Esophagus squamous epithelium (tissue), 4 donors: ENCODE measurements around the gene UCKL1.

ENCODE experiments used
- POLR2A ChIP-seq, 4 donors: fragments of 450-650 bp; IDR thresholded peaks; one replicate each; pipeline ENCODE4 v1.6.1; 2017; ENCODE audit warnings: antibody characterized with exemption in 4 of 4, mild to moderate bottlenecking in 4 of 4, moderate library complexity in 3 of 4
- TF ChIP-seq, protein P1 (sequence below), 6 experiments: fragments of 450-650 bp in 4 of 6; fragments of 200-600 bp in 2 of 6; sonication (generic) in 2 of 6; IDR thresholded peaks; one replicate each; pipeline ENCODE4 v1.5.1; 2016 to 2019; ENCODE audit warnings: antibody characterized with exemption in 6 of 6, mild to moderate bottlenecking in 4 of 6, moderate library complexity in 4 of 6

DNA sequence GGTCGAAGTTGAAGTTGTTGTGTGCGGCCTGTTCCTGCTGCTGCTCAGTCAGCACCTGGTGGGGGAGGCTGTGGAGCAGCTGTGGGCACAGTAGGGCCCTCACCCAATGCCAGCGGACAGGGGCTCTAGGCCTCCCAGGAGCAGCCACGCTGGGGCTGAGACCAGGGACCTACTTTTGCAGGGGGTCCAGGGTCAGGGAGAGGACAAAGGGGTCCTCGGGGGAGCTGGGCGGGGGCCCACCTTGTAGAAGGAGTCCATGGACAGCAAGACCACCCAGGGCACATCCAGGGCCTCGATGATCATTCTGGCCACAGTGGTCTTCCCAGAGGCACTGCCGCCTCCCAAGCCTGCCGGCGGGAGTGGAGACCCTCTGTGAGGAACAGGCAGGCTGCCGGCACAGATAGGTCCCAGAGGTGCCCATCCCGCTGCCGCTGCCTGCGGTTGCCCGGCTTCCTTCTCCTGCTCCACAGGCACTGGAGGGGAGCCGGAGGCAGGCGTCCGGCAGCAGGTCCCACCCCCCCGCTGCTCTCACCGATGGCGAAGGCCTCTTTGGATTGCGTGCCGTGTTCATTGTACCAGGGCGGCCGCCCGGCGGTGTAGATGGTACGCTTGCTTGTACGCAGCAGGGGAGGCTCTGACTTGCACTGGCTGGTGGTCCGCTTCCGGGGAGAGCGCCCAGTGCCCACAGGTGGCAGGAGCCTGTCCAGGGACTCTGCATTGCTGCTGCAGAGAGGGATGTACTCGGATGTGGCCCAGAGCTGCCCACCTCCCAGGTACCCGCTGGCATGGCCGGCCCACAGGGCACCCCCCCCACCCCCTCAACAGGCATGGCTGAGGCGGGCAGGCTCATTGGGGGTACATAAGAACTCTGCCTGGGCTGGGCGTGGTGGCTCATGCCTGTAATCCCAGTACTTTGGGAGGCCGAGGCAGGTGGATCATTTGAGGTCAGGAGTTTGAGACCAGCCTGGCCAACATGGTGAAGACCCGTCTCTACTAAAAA lies 10.0 kb downstream of the UCKL1 start:
- TF ChIP-seq, protein P1, sequence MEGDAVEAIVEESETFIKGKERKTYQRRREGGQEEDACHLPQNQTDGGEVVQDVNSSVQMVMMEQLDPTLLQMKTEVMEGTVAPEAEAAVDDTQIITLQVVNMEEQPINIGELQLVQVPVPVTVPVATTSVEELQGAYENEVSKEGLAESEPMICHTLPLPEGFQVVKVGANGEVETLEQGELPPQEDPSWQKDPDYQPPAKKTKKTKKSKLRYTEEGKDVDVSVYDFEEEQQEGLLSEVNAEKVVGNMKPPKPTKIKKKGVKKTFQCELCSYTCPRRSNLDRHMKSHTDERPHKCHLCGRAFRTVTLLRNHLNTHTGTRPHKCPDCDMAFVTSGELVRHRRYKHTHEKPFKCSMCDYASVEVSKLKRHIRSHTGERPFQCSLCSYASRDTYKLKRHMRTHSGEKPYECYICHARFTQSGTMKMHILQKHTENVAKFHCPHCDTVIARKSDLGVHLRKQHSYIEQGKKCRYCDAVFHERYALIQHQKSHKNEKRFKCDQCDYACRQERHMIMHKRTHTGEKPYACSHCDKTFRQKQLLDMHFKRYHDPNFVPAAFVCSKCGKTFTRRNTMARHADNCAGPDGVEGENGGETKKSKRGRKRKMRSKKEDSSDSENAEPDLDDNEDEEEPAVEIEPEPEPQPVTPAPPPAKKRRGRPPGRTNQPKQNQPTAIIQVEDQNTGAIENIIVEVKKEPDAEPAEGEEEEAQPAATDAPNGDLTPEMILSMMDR (IDR thresholded peaks at IDR 0.05): no peak
- TF ChIP-seq POLR2A (IDR thresholded peaks at IDR 0.05): no peak
